T47D (cell line): ENCODE results near the gene LRRC27.

Source experiments
- DNase-seq, 2 experiments: peaks; one replicate each; pipeline versions ENCODE4 v3.0.0 to v3.0.0-alpha.2; 2011 to 2012; ENCODE audit warnings: low read depth in 1 of 2, low spot score in 1 of 2
- JUND ChIP-seq: IDR thresholded peaks from 2 replicates; pipeline ENCODE4 v1.6.1; 2012; ENCODE audit warnings: low read depth
- in situ Hi-C: cut with HindIII; loops from 2 replicates; pipeline ENCODE4 v1.10.0; 2016; ENCODE audit warnings: low sequenced_read_pairs, low pct_unique_long_range_greater_than_20kb

LRRC27 gene

DNA sequence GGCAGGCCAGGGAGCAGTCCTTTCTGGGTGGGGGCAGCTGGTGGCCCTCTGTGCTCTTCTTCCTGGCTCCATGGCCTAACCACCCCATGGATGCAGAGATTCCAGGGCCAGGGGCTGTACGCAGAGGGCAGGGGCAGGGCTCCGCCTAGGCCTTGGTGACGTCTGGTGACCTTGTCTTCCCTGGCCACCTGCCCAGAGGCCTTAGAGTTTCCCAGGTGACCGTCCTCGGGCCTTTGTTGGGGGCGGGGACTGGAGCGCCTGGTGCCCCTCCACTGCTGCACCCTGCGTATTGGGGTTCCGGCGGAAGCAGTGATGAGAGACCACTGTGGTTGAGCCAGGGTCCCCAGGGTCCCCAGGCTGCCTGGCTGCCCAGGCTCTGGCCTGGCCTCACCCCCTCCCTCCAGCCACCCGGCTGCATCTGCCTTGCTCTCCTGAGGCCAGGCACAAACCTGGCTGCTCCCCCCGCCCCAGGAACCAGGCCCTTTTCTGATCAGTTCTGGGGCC lies 75.3 kb downstream of the LRRC27 start:
- DNase-seq: peak; percentile 79 to 91
- TF ChIP-seq JUND: no peak
- in situ Hi-C loops: no loop called here

GRCh38 chr10:132407846-132408278 lies 75.9 kb downstream of the LRRC27 start:
- in situ Hi-C loops: no loop called here
- DNase-seq: peak; percentile 90 to 97
- TF ChIP-seq JUND: no peak; the same call in 1 of the 2 replicates

- in situ Hi-C loops: no loop called here
- no peak for TF ChIP-seq JUND
- DNase-seq: peak; percentile 60 to 77
These were observed 76.4 kb downstream of the LRRC27 start for GRCh38 chr10:132408367-132408781.

- in situ Hi-C loops: no loop called here
- peak in 1 of 2 experiments; percentile 86 for DNase-seq
- TF ChIP-seq JUND: no peak
These were observed 77.1 kb downstream of the LRRC27 start for GRCh38 chr10:132408823-132409666.

DNA sequence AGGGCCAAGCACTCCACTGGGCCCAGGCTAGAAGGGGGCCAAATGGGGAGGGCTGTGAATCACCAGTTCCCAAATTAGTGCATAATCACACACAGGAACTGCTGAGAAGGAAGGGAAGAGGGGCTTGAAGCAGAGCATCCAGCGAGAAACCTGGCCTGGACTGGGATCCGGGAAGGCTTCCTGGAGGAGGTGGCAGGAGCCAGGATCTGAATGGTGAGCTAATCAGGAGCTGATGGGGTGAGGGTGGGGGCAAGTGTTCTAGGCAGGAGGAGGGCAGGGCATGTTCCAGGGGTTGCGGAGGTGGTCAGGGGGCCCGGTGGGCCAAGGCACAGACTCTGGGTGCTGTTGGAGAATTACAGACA lies 77.7 kb downstream of the LRRC27 start:
- DNase-seq: no peak

DNA sequence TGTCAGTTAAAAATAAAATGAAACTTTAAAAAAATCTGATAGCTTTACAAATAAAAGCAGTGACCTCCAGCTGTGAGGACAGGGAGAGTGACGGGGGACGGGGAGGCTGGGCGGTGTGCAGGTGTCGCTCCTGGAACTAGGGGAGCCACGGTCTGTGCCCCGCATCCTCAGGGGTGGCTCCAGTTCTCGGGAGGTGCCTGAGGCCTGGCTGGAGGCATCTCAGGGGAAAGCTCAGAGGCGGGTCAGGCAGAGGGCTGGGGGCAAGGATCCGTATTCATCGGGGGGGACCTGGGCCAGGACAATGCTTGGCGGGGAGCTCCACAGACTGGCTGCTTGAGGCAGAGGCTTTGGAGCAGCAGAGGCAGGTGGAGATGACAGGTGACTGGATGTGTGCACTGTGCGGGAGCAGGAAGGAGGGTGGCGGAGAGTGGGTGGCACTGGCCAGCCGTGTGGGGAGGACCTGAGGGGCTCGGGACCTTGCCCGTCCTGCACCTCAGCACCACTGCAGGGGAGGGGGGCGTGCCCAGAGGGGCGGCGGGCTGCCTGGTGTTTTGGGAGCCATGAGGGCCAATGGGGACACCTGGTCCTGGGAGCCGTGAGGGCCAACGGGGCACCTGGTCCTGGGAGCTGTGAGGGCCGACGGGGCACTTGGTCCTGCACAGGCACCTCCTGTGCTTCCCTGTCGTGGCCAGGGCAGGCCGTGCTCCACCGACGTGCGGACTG lies 78.2 kb downstream of the LRRC27 start:
- TF ChIP-seq JUND: no peak
- in situ Hi-C loops: no loop called here
- DNase-seq: no peak

More for the DNA sequence above, 77.7 kb downstream of the LRRC27 start:
- no peak for TF ChIP-seq JUND
- in situ Hi-C loops: no loop called here

DNA sequence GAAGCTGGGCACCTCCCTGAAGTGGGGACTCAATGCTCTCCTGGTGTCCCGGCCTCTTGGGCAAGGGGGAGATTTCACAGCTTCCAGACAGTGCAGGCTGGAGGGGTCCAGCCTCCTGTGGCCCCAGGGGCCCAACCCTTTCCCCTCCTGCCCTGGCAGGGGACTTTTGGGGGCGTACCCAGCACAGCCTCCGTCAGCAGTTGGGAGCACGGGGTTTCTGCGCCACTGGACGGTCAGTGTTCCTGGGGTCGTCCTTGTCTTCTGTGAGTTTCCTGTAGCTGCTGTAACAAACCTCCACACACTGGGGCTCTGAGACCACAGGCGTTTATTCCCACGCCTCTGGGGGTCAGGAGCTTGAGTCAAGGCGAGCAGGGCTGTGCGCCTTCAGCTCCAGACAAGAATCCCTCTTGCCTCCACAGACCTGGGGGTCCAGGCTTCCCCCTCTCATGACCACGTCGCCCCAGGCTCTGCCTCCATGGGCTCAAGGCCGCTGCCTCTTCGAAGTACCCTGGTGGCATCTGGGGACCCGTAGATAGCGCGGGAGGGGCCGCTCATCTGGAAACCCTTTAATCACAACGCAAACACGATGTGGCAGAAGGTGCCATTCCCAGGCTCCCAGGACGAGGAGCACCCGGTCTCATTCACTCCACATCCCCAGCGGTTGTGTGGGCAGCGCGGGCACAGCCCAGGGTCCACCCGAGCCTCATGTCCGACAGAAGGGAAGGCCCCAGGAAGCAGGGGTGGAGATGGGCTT lies 79.0 kb downstream of the LRRC27 start:
- no peak for TF ChIP-seq JUND
- no peak for DNase-seq
- in situ Hi-C loops: no loop called here

DNA sequence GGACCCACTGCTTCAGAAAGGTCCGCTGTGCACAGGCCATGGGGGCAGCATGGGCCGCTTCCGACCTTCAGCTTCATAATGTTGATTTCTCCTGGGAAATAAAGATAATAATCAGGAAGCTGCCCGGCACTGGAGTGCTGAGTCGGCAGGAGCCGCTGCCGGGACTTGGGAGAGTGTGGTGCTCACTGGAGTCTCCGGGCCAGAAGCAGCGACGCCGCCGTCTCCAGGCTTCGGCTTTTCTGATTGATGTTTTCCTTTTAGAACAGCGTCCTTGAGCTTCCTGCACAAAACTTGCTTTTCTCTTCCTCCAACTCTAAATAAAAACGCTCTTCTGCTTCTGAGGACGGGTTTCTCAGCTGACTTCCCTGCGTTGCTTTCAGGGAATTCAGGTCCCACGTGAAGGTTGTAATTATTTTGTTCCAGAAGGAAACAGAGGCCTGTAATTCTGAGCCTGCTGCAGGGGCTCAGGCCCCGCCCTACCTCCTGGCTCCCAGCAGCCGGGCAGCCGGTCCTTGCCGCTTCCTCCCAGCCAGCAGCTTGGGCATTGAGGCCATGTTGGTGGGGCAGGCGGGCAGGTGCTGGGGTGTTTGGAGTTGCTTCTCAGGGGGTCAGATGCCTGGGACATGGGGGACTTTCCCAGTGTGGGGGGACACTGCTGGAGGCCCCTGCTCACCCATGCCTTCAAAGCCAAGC lies 79.7 kb downstream of the LRRC27 start:
- DNase-seq: peak in 1 of 2 experiments; percentile 71
- in situ Hi-C loops: no loop called here
- no peak for TF ChIP-seq JUND

GRCh38 chr10:132412316-132413192 lies 80.6 kb downstream of the LRRC27 start:
- no peak for DNase-seq
- TF ChIP-seq JUND: no peak
- in situ Hi-C loops: no loop called here

DNA sequence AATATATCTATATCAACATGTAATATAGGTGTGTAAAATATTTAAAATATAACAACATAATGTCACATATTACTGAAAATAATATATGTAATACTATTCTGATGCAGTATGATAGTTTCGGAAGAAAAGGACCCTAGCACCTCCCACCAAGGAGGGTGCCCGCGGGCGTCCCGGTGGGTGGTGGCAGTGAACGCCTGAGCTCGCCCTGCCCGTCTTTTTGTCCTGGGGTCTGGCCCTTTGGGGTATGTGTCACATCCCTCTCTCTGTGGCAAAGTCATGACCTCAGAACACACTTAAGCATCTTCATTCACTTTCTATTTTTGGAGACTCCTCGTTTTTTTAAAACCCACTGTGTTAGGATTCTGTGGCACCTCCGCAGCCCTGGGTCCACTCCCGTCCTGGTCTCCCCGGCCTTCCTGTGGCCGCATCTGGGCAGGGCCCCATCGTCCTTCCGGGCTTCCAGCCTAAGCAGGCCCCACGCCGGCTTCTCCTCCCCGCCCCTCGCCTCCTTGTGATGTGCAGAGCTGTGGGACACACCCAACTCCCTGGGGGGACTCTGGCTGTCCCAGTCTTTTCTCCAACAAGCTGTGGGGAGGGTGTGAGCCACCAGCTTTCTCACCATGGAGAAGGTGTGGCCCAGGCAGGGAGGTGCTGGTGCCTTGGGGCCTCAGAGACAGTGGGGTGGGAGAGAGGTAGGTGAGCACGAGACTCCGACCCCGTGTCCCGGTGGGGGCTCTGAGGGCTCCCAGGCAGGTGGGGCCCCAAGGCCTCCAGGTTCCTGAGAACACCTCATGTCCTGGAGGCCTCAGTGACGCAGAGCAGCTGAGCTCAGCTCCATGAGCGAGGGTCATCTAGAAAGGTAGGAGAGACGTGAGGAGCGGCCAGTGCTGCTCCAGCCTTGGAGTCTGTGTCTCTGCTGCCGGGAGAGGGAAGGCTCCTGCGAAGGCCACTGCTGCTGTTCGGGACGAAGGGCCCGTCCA lies 81.5 kb downstream of the LRRC27 start:
- in situ Hi-C loops: no loop called here
- TF ChIP-seq JUND: no peak
- DNase-seq: no peak
